HepG2 (cell line): Measurements from ENCODE around the gene TNFRSF25. TPM values are rescaled to one million over a fixed set of nuclear protein-coding genes. Genes with fewer than 3 reads are reported as not detected.

Source experiments
- CENPT ChIP-seq: sonication (generic); formaldehyde crosslinking; IDR thresholded peaks from 2 replicates; pipeline ENCODE4 v1.8.0; 2022; ENCODE audit warnings: low read depth, mild to moderate bottlenecking, moderate library complexity, missing genetic modification reagents
- KDM3A ChIP-seq: IDR thresholded peaks from 2 replicates; pipeline ENCODE4 v1.6.1; 2018; ENCODE audit warnings: low read depth, missing compliant biosample characterization
- POGZ ChIP-seq: sonication (generic); formaldehyde crosslinking; IDR thresholded peaks from 2 replicates; pipeline ENCODE4 v1.4.0; 2020; ENCODE audit warnings: mild to moderate bottlenecking, missing genetic modification reagents
- RARA ChIP-seq: IDR thresholded peaks from 2 replicates; pipeline ENCODE4 v1.6.1; 2016; ENCODE audit warnings: missing genetic modification reagents, missing compliant biosample characterization
- RFXAP ChIP-seq: sonication (generic); formaldehyde crosslinking; IDR thresholded peaks from 2 replicates; pipeline ENCODE4 v1.4.0; 2020; ENCODE audit warnings: missing genetic modification reagents, borderline replicate concordance
- RXRB ChIP-seq: IDR thresholded peaks from 2 replicates; pipeline ENCODE4 v1.6.1; 2016; ENCODE audit warnings: borderline replicate concordance, missing genetic modification reagents, missing compliant biosample characterization
- YEATS4 ChIP-seq: sonication (generic); formaldehyde crosslinking; IDR thresholded peaks from 2 replicates; pipeline ENCODE4 v1.4.0; 2020; ENCODE audit warnings: missing genetic modification reagents, borderline replicate concordance
- ZMYM3 ChIP-seq: sonication (generic); formaldehyde crosslinking; IDR thresholded peaks from 2 replicates; pipeline ENCODE4 v1.5.1; 2020; ENCODE audit warnings: mild to moderate bottlenecking, missing genetic modification reagents
- polyA plus RNA-seq, 8 experiments: library from polyadenylated mRNA; depleted of rRNA in 3 of 8; stranded (reverse) in 7 of 8; unstranded in 1 of 8; fragments of >200 nt; fragmentation: Illumina TruSeq in 4 of 8; extraction: Trizol in 4 of 8; gene quantifications; 2 replicates each; pipeline versions ENCODE4 v1.2.1 to v1.2.3, GENCODE V29; 2011 to 2016; ENCODE audit warnings: low read depth in 4 of 8, missing spikeins in 1 of 8, mixed read lengths in 1 of 8; ENCODE audit not compliant: insufficient read depth in 1 of 8
- total RNA-seq, 5 experiments: library from RNA; depleted of rRNA; stranded (reverse); fragments of >200 nt; fragmentation: Illumina TruSeq; extraction: Trizol; gene quantifications; 2 replicates each; pipeline ENCODE4 v1.2.3, GENCODE V29; 2016; ENCODE audit warnings: low read depth in 1 of 5
- TF ChIP-seq, protein P1 (sequence below), 2 experiments: sonication (generic) in 1 of 2; formaldehyde crosslinking in 1 of 2; IDR thresholded peaks; 2 replicates each; pipeline versions ENCODE4 v1.6.1 to v1.9.0; 2014 to 2022; ENCODE audit warnings: antibody characterized with exemption in 1 of 2, borderline replicate concordance in 1 of 2, inconsistent platforms in 1 of 2, low read depth in 1 of 2, missing genetic modification reagents in 1 of 2
- TF ChIP-seq, protein P2 (sequence below): sonication (generic); formaldehyde crosslinking; IDR thresholded peaks from 2 replicates; pipeline ENCODE4 v1.5.0; 2020; ENCODE audit warnings: mild to moderate bottlenecking, missing genetic modification reagents, borderline replicate concordance
- TF ChIP-seq, protein P3 (sequence below): sonication (generic); formaldehyde crosslinking; IDR thresholded peaks from 2 replicates; pipeline ENCODE4 v1.9.0; 2022; ENCODE audit warnings: missing genetic modification reagents, mild to moderate bottlenecking, borderline replicate concordance
- TF ChIP-seq, protein P4 (sequence below): sonication (generic); formaldehyde crosslinking; IDR thresholded peaks from 2 replicates; pipeline ENCODE4 v1.5.1; 2020; ENCODE audit warnings: mild to moderate bottlenecking, missing genetic modification reagents, moderate library complexity

Gene TNFRSF25
- total and polyA plus RNA-seq, 2 of the 13 experiments (the other 11 are each of a cell fraction or from before 2014, with no cell fraction given): 1.4 to 1.5 TPM

DNA sequence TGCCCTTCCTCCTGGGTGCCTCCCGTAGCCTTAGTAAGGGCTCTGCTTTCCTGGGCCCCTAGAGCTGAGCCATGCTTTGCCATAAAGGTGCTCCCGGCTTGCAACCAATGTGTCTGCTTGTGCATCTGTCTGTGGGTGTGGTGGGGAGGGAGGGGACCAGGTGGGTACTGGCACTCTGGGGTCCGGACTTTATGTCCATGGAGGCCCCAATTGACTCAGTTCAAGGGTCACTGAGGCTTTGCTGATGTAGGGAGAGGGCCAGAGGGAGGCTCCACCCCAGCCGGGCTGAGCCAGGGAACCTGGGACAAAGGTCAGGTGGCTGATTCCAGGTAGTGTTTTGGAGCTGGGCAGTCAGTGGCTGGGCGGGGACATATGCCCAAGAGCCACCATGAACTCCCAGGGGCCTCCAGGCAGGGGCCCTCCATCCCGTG lies 15.0 kb downstream of the TNFRSF25 start (continued):
- TF ChIP-seq, protein P1, sequence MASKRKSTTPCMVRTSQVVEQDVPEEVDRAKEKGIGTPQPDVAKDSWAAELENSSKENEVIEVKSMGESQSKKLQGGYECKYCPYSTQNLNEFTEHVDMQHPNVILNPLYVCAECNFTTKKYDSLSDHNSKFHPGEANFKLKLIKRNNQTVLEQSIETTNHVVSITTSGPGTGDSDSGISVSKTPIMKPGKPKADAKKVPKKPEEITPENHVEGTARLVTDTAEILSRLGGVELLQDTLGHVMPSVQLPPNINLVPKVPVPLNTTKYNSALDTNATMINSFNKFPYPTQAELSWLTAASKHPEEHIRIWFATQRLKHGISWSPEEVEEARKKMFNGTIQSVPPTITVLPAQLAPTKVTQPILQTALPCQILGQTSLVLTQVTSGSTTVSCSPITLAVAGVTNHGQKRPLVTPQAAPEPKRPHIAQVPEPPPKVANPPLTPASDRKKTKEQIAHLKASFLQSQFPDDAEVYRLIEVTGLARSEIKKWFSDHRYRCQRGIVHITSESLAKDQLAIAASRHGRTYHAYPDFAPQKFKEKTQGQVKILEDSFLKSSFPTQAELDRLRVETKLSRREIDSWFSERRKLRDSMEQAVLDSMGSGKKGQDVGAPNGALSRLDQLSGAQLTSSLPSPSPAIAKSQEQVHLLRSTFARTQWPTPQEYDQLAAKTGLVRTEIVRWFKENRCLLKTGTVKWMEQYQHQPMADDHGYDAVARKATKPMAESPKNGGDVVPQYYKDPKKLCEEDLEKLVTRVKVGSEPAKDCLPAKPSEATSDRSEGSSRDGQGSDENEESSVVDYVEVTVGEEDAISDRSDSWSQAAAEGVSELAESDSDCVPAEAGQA (IDR thresholded peaks at IDR 0.05; ENCODE audit: low read depth): 0 out of 2 replicates have a peak, but pooled peaks have one; percentile 40
- TF ChIP-seq, protein P1 (CRISPR knock-in tag; IDR thresholded peaks at IDR 0.05; ENCODE audit: borderline replicate concordance): no peak
- TF ChIP-seq POGZ (CRISPR knock-in tag) (peak; percentile 44; the same call in 1 of the 2 replicates), RARA (CRISPR knock-in tag) (peak; percentile 75), KDM3A (0 out of 2 replicates have a peak, but pooled peaks have one; percentile 36), CENPT (CRISPR knock-in tag) (no peak), YEATS4 (peak; percentile 64; the same call in 1 of the 2 replicates), RFXAP (CRISPR knock-in tag) (0 out of 2 replicates have a peak, but pooled peaks have one; percentile 42), ZMYM3 (CRISPR knock-in tag) (no peak), RXRB (CRISPR knock-in tag) (peak; percentile 95)
- TF ChIP-seq, protein P2, sequence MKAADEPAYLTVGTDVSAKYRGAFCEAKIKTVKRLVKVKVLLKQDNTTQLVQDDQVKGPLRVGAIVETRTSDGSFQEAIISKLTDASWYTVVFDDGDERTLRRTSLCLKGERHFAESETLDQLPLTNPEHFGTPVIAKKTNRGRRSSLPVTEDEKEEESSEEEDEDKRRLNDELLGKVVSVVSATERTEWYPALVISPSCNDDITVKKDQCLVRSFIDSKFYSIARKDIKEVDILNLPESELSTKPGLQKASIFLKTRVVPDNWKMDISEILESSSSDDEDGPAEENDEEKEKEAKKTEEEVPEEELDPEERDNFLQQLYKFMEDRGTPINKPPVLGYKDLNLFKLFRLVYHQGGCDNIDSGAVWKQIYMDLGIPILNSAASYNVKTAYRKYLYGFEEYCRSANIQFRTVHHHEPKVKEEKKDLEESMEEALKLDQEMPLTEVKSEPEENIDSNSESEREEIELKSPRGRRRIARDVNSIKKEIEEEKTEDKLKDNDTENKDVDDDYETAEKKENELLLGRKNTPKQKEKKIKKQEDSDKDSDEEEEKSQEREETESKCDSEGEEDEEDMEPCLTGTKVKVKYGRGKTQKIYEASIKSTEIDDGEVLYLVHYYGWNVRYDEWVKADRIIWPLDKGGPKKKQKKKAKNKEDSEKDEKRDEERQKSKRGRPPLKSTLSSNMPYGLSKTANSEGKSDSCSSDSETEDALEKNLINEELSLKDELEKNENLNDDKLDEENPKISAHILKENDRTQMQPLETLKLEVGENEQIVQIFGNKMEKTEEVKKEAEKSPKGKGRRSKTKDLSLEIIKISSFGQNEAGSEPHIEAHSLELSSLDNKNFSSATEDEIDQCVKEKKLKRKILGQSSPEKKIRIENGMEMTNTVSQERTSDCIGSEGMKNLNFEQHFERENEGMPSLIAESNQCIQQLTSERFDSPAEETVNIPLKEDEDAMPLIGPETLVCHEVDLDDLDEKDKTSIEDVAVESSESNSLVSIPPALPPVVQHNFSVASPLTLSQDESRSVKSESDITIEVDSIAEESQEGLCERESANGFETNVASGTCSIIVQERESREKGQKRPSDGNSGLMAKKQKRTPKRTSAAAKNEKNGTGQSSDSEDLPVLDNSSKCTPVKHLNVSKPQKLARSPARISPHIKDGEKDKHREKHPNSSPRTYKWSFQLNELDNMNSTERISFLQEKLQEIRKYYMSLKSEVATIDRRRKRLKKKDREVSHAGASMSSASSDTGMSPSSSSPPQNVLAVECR (CRISPR knock-in tag): peak; percentile 78; the same call in 1 of the 2 replicates
- TF ChIP-seq, protein P3, sequence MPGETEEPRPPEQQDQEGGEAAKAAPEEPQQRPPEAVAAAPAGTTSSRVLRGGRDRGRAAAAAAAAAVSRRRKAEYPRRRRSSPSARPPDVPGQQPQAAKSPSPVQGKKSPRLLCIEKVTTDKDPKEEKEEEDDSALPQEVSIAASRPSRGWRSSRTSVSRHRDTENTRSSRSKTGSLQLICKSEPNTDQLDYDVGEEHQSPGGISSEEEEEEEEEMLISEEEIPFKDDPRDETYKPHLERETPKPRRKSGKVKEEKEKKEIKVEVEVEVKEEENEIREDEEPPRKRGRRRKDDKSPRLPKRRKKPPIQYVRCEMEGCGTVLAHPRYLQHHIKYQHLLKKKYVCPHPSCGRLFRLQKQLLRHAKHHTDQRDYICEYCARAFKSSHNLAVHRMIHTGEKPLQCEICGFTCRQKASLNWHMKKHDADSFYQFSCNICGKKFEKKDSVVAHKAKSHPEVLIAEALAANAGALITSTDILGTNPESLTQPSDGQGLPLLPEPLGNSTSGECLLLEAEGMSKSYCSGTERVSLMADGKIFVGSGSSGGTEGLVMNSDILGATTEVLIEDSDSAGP (CRISPR knock-in tag): no peak; the same call in 1 of the 2 replicates
- TF ChIP-seq, protein P4, sequence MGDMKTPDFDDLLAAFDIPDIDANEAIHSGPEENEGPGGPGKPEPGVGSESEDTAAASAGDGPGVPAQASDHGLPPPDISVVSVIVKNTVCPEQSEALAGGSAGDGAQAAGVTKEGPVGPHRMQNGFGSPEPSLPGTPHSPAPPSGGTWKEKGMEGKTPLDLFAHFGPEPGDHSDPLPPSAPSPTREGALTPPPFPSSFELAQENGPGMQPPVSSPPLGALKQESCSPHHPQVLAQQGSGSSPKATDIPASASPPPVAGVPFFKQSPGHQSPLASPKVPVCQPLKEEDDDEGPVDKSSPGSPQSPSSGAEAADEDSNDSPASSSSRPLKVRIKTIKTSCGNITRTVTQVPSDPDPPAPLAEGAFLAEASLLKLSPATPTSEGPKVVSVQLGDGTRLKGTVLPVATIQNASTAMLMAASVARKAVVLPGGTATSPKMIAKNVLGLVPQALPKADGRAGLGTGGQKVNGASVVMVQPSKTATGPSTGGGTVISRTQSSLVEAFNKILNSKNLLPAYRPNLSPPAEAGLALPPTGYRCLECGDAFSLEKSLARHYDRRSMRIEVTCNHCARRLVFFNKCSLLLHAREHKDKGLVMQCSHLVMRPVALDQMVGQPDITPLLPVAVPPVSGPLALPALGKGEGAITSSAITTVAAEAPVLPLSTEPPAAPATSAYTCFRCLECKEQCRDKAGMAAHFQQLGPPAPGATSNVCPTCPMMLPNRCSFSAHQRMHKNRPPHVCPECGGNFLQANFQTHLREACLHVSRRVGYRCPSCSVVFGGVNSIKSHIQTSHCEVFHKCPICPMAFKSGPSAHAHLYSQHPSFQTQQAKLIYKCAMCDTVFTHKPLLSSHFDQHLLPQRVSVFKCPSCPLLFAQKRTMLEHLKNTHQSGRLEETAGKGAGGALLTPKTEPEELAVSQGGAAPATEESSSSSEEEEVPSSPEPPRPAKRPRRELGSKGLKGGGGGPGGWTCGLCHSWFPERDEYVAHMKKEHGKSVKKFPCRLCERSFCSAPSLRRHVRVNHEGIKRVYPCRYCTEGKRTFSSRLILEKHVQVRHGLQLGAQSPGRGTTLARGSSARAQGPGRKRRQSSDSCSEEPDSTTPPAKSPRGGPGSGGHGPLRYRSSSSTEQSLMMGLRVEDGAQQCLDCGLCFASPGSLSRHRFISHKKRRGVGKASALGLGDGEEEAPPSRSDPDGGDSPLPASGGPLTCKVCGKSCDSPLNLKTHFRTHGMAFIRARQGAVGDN (CRISPR knock-in tag): peak; percentile 86
